ENCODE measurements around the gene SPDYE6. TPM values are rescaled to one million over a fixed set of nuclear protein-coding genes. Genes with fewer than 3 reads are reported as not detected.
"Not testable (repeated sequence)": the region's sequence is repeated elsewhere in the genome, so short reads cannot be mapped to it uniquely, and the experiment has no call there.

Gene SPDYE6
- total RNA-seq, 1 donor from 2014 or later, result not detected

- peaks cover 10% of the 10 kb centered on the region for H3K27me3 Mint-ChIP-seq (ENCODE audit: low read depth)
- H3K4me3 Mint-ChIP-seq (ENCODE audit: unreplicated experiment); DNase-seq (ENCODE audit: low spot score); H3K9me3 Mint-ChIP-seq (ENCODE audit: low read depth); H3K27ac Mint-ChIP-seq (ENCODE audit: unreplicated experiment); H3K36me3 Mint-ChIP-seq (ENCODE audit: low read depth); H3K4me1 Mint-ChIP-seq (ENCODE audit: low read depth): not testable (repeated sequence)
Measured at GRCh38 chr7:102335574-102335973, 20.7 kb downstream of the SPDYE6 start.

- not testable (repeated sequence) for H3K27ac Mint-ChIP-seq (ENCODE audit: unreplicated experiment); H3K9me3 Mint-ChIP-seq (ENCODE audit: low read depth); H3K4me1 Mint-ChIP-seq (ENCODE audit: low read depth)
Measured at GRCh38 chr7:102330666-102331460, 25.4 kb downstream of the SPDYE6 start.

GRCh38 chr7:102329366-102329765 is 26.9 kb downstream of the SPDYE6 start:
- H3K27ac Mint-ChIP-seq (ENCODE audit: unreplicated experiment); H3K4me3 Mint-ChIP-seq (ENCODE audit: unreplicated experiment); H3K4me1 Mint-ChIP-seq (ENCODE audit: low read depth); DNase-seq (ENCODE audit: low spot score); H3K9me3 Mint-ChIP-seq (ENCODE audit: low read depth); H3K36me3 Mint-ChIP-seq (ENCODE audit: low read depth): not testable (repeated sequence)
- H3K27me3 Mint-ChIP-seq (ENCODE audit: low read depth), result peaks cover 30% of the 10 kb centered on the region

More at GRCh38 chr7:102330666-102331460, 25.4 kb downstream of the SPDYE6 start:
- H3K27me3 Mint-ChIP-seq (ENCODE audit: low read depth), result peaks cover 30% of the 10 kb centered on the region
- DNase-seq (ENCODE audit: low spot score); H3K4me3 Mint-ChIP-seq (ENCODE audit: unreplicated experiment); H3K36me3 Mint-ChIP-seq (ENCODE audit: low read depth): not testable (repeated sequence)

- H3K9me3 Mint-ChIP-seq (ENCODE audit: low read depth); H3K36me3 Mint-ChIP-seq (ENCODE audit: low read depth); H3K4me3 Mint-ChIP-seq (ENCODE audit: unreplicated experiment); H3K4me1 Mint-ChIP-seq (ENCODE audit: low read depth); H3K27ac Mint-ChIP-seq (ENCODE audit: unreplicated experiment); DNase-seq (ENCODE audit: low spot score): not testable (repeated sequence)
- H3K27me3 Mint-ChIP-seq (ENCODE audit: low read depth), result peaks cover 32% of the 10 kb centered on the region
Measured at GRCh38 chr7:102328863-102329262, 27.4 kb downstream of the SPDYE6 start.

GRCh38 chr7:102327183-102327582 is 29.1 kb downstream of the SPDYE6 start:
- H3K4me3 Mint-ChIP-seq (ENCODE audit: unreplicated experiment); H3K36me3 Mint-ChIP-seq (ENCODE audit: low read depth); H3K4me1 Mint-ChIP-seq (ENCODE audit: low read depth); H3K9me3 Mint-ChIP-seq (ENCODE audit: low read depth); DNase-seq (ENCODE audit: low spot score); H3K27ac Mint-ChIP-seq (ENCODE audit: unreplicated experiment): not testable (repeated sequence)
- peaks cover 31% of the 10 kb centered on the region for H3K27me3 Mint-ChIP-seq (ENCODE audit: low read depth)

- Mint-ChIP-seq H3K27ac (ENCODE audit: unreplicated experiment) (no peak overlapping the region), H3K36me3 (ENCODE audit: low read depth) (peaks cover 2% of the 10 kb centered on the region), H3K27me3 (ENCODE audit: low read depth) (peaks cover 25% of the 10 kb centered on the region), H3K9me3 (ENCODE audit: low read depth) (no peaks in the 10 kb centered on the region), H3K4me1 (ENCODE audit: low read depth) (no peaks in the 10 kb centered on the region), H3K4me3 (ENCODE audit: unreplicated experiment) (no peak overlapping the region)
- no peak for DNase-seq (ENCODE audit: low spot score)
- no peak for TF ChIP-seq CTCF (IDR thresholded peaks at IDR 0.05)
Measured at GRCh38 chr7:102326157-102326889, 29.9 kb downstream of the SPDYE6 start.

GRCh38 chr7:102325106-102325505 is 31.1 kb downstream of the SPDYE6 start:
- H3K4me3 Mint-ChIP-seq (ENCODE audit: unreplicated experiment); H3K9me3 Mint-ChIP-seq (ENCODE audit: low read depth): not testable (repeated sequence)

GRCh38 chr7:102323914-102324195 is 32.4 kb downstream of the SPDYE6 start:
- no peaks in the 10 kb centered on the region for H3K9me3 Mint-ChIP-seq (ENCODE audit: low read depth)
- H3K27ac Mint-ChIP-seq (ENCODE audit: unreplicated experiment), result no peak overlapping the region
- TF ChIP-seq CTCF (IDR thresholded peaks at IDR 0.05), result no peak
- DNase-seq (ENCODE audit: low spot score), result no peak
- H3K4me3 Mint-ChIP-seq (ENCODE audit: unreplicated experiment), result no peak overlapping the region
- H3K36me3 Mint-ChIP-seq (ENCODE audit: low read depth), result peaks cover 2% of the 10 kb centered on the region
- H3K4me1 Mint-ChIP-seq (ENCODE audit: low read depth), result no peaks in the 10 kb centered on the region
- peaks cover 23% of the 10 kb centered on the region for H3K27me3 Mint-ChIP-seq (ENCODE audit: low read depth)

More at GRCh38 chr7:102325106-102325505, 31.1 kb downstream of the SPDYE6 start:
- H3K27me3 Mint-ChIP-seq (ENCODE audit: low read depth), result peaks cover 25% of the 10 kb centered on the region
- not testable (repeated sequence) for H3K36me3 Mint-ChIP-seq (ENCODE audit: low read depth); DNase-seq (ENCODE audit: low spot score); H3K4me1 Mint-ChIP-seq (ENCODE audit: low read depth); H3K27ac Mint-ChIP-seq (ENCODE audit: unreplicated experiment)
